Breast epithelium (tissue), 4 donors: ENCODE results near the gene ZSCAN16. TPM values are rescaled to one million over a fixed set of nuclear protein-coding genes. Genes with fewer than 3 reads are reported as not detected.

Experiments used
- DNase-seq, 2 donors: peaks; one replicate each; pipeline ENCODE4 v3.0.0-alpha.2; 2019; ENCODE audit warnings: low spot score in 2 of 2
- H3K27ac ChIP-seq, 2 donors: fragments of 200-600 bp; sonication (generic) in 1 of 2; one replicate each; pipeline ENCODE4 v1.5.1; 2016 to 2019; ENCODE audit warnings: mild to moderate bottlenecking in 1 of 2
- H3K27me3 ChIP-seq, 2 donors: fragments of 200-600 bp; sonication (generic) in 1 of 2; one replicate each; pipeline versions ENCODE4 v1.5.1 to v1.6.0; 2017 to 2019; ENCODE audit warnings: control low read depth in 1 of 2, mild to moderate bottlenecking in 1 of 2
- H3K36me3 ChIP-seq: fragments of 200-600 bp; one replicate; pipeline ENCODE4 v1.5.1; 2019
- H3K4me1 ChIP-seq, 2 donors: fragments of 200-600 bp; sonication (generic); one replicate each; pipeline ENCODE4 v1.5.1; 2016 to 2019; ENCODE audit warnings: control low read depth in 1 of 2
- H3K4me3 ChIP-seq, 3 donors: fragments of 200-600 bp; sonication (generic); 1 replicate in 2 of 3; 2 replicates in 1 of 3; pipeline ENCODE4 v1.5.1; 2016 to 2019; ENCODE audit warnings: mild to moderate bottlenecking in 3 of 3, moderate library complexity in 2 of 3
- H3K9me3 ChIP-seq, 2 donors: fragments of 200-600 bp; sonication (generic) in 1 of 2; one replicate each; pipeline ENCODE4 v1.5.1; 2016 to 2019; ENCODE audit warnings: control low read depth in 1 of 2
- CTCF ChIP-seq, 3 donors: fragments of 450-650 bp; IDR thresholded peaks; one replicate each; pipeline ENCODE4 v1.5.1; 2016 to 2017; ENCODE audit warnings: antibody characterized with exemption in 3 of 3, mild to moderate bottlenecking in 3 of 3, moderate library complexity in 3 of 3
- POLR2A ChIP-seq: fragments of 450-650 bp; IDR thresholded peaks from one replicate; pipeline ENCODE4 v1.6.1; 2016; ENCODE audit warnings: antibody characterized with exemption, mild to moderate bottlenecking, moderate library complexity
- POLR2AphosphoS5 ChIP-seq, 3 donors: sonication (generic); formaldehyde crosslinking; IDR thresholded peaks; one replicate each; pipeline ENCODE4 v1.6.1; 2017; ENCODE audit warnings: antibody characterized with exemption in 3 of 3
- intact Hi-C: fragments of 100-400 bp; cut with DNase I; formaldehyde crosslinking; loops from one replicate; pipeline ENCODE4 v1.15.1; 2023; ENCODE audit warnings: low total_unique reads
- total RNA-seq, 3 donors: library from RNA; depleted of rRNA; stranded (reverse); fragments of >200 nt; gene quantifications; one replicate each; pipeline ENCODE4 v1.1.0, GENCODE V29; 2016

Gene ZSCAN16
- total RNA-seq, 3 donors from 2014 or later = 2.7 to 9.8 (median 9.7) TPM

GRCh38 chr6:28134015-28134414 is 9.6 kb downstream of the ZSCAN16 start:
- TF ChIP-seq POLR2AphosphoS5 (IDR thresholded peaks at IDR 0.05) (no peak), CTCF (IDR thresholded peaks at IDR 0.05) (no peak), POLR2A (no peak)
- intact Hi-C loops = no loop called here

GRCh38 chr6:28134716-28135115 is 10.3 kb downstream of the ZSCAN16 start:
- no peak overlapping the region for H3K4me3 ChIP-seq
- H3K27me3 ChIP-seq = no peaks in the 10 kb centered on the region
- no peaks in the 10 kb centered on the region for H3K9me3 ChIP-seq
- no peaks in the 10 kb centered on the region for H3K36me3 ChIP-seq
- peaks cover 0 to 4% of the 10 kb centered on the region in 2 donors for H3K4me1 ChIP-seq
- TF ChIP-seq POLR2AphosphoS5 (IDR thresholded peaks at IDR 0.05) (no peak), POLR2A (no peak), CTCF (IDR thresholded peaks at IDR 0.05) (no peak)
- intact Hi-C loops = loop anchor here (5.0 kb wide), 1 partner anchor 743 kb away; no protein-coding TSS in a partner anchor
- DNase-seq = no peak
- no peak overlapping the region for H3K27ac ChIP-seq

More at GRCh38 chr6:28134015-28134414, 9.6 kb downstream of the ZSCAN16 start:
- Histone ChIP-seq H3K4me1 (peaks cover 0 to 4% of the 10 kb centered on the region in 2 donors), H3K27ac (no peak overlapping the region), H3K9me3 (no peaks in the 10 kb centered on the region), H3K27me3 (no peaks in the 10 kb centered on the region), H3K36me3 (no peaks in the 10 kb centered on the region), H3K4me3 (no peak overlapping the region)
- no peak for DNase-seq

- intact Hi-C loops = loop anchor here (5.0 kb wide), 1 partner anchor 742 kb away; no protein-coding TSS in a partner anchor
- Histone ChIP-seq H3K27ac (no peak overlapping the region), H3K4me3 (no peak overlapping the region), H3K9me3 (no peaks in the 10 kb centered on the region), H3K27me3 (no peaks in the 10 kb centered on the region), H3K4me1 (peaks cover 0 to 4% of the 10 kb centered on the region in 2 donors), H3K36me3 (no peaks in the 10 kb centered on the region)
- TF ChIP-seq POLR2A (no peak), CTCF (IDR thresholded peaks at IDR 0.05) (no peak), POLR2AphosphoS5 (IDR thresholded peaks at IDR 0.05) (no peak)
- no peak for DNase-seq
These were observed 11.0 kb downstream of the ZSCAN16 start for GRCh38 chr6:28135393-28135792.

GRCh38 chr6:28136585-28137504 is 12.4 kb downstream of the ZSCAN16 start:
- Histone ChIP-seq H3K27me3 (no peaks in the 10 kb centered on the region), H3K36me3 (no peaks in the 10 kb centered on the region), H3K9me3 (no peaks in the 10 kb centered on the region), H3K4me3 (peak overlapping the region; percentile 81 to 88 (median 86)), H3K4me1 (peaks cover 0 to 4% of the 10 kb centered on the region in 2 donors), H3K27ac (peak overlapping the region; percentile 92 to 95)
- intact Hi-C loops = loop anchor here (5.0 kb wide), 1 partner anchor 740 kb away; no protein-coding TSS in a partner anchor
- no peak for TF ChIP-seq CTCF (IDR thresholded peaks at IDR 0.05)
- peak; percentile 74 to 86 (median 81) for TF ChIP-seq POLR2AphosphoS5 (IDR thresholded peaks at IDR 0.05)
- DNase-seq = peak; percentile 77 to 86

- TF ChIP-seq POLR2AphosphoS5 (IDR thresholded peaks at IDR 0.05) (no peak), POLR2A (no peak)
- H3K27ac ChIP-seq = peak overlapping the region; percentile 92 to 95
- intact Hi-C loops = loop anchor here (5.0 kb wide), 1 partner anchor 740 kb away; no protein-coding TSS in a partner anchor
- peaks cover 0 to 5% of the 10 kb centered on the region in 2 donors for H3K4me1 ChIP-seq
- no peaks in the 10 kb centered on the region for H3K27me3 ChIP-seq
- no peak for DNase-seq
- H3K36me3 ChIP-seq = no peaks in the 10 kb centered on the region
- H3K4me3 ChIP-seq = peak overlapping the region; percentile 81 to 88 (median 86)
- no peaks in the 10 kb centered on the region for H3K9me3 ChIP-seq
These were observed 13.1 kb downstream of the ZSCAN16 start for GRCh38 chr6:28137505-28137981.
